ENCODE results near the gene TMEM163.
"Not testable (repeated sequence)": the region's sequence is repeated elsewhere in the genome, so short reads cannot be mapped to it uniquely, and the experiment has no call there.

The TMEM163 gene

DNA sequence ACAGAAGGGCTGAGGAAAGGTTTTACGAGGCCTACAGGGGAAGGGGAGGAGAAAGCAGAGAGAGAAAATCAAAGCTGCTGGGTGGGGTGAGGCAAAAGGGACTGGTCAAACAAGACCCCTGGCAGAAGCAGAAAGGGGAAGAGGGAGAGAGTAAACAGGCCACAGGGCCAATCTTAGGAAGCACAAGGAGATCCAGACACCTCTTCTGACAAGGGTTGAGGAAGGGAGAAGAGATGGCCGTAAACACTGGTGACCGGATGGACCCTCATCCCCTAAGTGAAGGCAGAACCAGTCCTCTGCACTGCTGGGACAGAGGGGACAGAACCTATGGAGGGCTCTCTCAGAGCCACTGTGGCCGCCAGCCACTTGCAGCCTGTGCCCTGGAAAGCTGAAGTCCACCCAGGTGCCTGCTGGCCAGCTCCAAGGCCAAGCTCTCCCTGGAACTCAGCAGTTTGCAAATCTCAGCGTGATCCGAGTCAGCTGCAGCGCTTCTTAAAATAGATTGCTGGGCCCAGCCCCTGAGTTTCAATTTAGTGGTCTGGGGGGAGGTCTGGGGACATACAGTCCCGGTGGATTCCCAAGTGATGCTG is 108.8 kb downstream of the TMEM163 start:
- no peak for DNase-seq

DNA sequence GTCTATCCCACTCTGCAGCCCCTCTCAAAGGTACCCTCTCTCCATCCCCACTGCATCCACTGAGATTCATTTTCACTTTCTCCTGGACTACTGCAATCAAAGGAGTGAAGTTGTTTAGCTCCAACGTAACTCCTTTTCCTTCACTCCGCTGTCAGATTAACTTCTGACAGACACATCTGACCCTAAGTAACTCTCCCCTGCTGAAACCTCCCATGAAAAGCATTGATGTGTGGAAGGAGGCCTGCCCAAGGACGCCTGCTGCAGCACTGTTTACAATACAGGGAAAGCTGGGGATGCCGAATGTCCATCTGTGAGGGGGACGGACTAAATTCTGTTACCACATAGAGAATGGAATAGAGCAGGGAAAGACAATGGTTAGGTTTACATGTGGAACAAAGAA is 114.8 kb downstream of the TMEM163 start:
- no peak for DNase-seq

DNA sequence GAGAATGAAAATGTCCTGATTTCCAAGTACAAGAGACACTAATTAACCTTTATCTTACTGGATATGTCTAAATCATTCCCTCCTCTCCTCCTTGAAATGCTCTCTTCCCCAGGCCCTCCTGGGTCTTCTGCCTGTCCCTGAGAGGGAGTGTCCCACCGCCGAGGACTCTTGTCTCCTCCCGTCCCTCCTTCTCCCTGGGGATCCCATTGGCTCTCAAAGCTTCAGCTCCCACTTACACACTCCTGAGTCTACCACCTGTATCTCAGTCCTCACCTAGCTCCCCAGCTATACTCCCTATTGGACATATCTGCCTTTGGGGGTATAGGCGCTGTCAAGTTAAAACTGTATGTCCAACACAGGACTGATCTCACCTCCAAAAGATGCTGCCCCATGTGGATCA is 116.1 kb downstream of the TMEM163 start:
- DNase-seq = no peak

DNA sequence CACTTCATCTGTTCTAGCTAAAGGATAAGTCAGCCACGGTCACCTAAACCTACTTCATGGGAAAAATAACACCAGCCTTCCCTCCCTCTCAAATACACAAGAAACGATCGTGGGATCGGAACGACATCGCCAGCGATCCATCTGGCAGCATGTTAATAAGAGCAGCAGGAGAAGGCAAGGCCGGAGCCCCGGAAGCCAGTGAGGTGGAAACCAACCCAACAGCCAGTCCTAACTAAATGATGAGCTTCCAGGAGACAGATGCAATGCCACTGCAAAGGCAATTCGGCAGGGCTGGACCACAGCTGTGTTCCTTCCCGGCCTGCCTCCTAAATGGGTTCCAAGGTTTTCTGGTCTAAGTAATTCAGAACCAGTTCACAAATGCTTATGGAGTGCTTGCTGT is 117.5 kb downstream of the TMEM163 start:
- DNase-seq = no peak

DNA sequence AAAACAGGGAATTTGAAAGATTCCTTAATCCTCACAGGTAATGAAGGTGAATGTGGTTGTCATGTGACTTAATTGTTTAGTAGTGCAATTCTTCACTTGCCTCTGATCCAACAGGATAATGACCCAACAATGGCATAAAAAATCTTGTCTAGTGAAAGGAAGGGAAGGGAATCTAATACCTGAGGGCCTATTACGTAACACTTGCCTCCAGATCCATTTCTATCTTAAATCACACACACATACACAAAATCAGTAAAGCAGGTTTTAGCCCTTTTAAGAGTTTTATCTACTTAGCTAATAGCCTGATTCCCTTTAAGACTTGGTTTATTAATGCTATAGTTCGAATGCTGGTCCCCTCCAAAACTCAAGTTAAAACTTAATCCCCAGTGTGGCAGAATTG is 118.6 kb downstream of the TMEM163 start:
- DNase-seq = no peak

DNA sequence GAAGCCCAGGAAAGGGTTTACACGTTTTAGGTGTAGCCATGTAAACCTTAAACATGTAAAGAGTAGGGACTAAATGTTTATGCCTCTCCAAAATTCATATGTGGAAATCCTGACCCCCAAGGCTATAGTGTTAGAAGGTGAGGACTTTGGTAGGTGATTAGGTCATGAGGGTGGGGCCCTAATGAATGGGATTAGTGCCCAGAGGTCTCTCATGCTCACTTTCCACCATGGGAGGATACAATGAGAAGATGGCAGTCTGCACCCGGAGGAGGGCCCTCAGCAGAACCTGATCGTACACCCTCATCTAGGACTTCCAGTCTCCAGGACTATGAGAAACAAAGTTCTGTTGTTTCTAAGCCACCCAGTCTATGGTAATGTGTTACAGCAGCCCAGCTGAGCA is 119.6 kb downstream of the TMEM163 start:
- no peak for DNase-seq

DNA sequence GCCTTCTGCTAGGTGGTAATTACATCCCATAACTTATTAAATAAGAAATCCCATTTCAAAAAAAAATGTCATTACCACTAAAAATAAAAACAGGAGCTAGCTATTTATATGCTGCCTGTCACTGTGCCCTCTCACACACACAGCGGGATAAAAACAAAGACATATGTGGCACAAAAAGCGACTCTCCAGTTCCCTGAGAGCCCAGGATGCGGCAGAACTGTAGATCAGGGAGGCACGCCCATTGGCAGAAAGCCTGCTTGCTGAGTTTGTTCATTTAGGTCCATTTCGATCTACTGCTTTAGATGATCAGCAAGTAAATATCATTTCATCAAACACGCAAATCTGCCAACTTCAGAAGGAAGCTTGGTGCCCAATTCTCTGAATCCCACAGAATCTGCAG is 124.4 kb downstream of the TMEM163 start:
- DNase-seq = no peak

DNA sequence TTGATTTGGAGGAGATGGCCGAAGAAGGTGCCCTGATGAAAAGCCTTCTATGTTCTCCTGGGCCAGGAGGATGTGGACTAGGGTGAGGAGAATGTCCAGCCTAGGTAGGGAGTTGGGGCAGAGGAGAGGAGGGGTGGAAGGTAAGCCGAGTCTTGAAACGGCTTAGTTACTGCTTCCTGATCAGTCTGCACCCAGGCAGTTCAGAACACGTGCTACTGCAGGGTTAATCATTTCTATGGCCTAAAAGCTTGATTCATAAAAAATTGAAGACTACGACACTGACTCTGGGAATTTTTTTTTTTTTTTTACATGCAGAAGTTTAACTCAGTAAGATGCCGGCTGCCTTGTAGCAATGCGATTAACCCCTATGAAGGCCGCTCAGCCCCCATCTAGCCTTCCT is 125.3 kb downstream of the TMEM163 start:
- DNase-seq = no peak

DNA sequence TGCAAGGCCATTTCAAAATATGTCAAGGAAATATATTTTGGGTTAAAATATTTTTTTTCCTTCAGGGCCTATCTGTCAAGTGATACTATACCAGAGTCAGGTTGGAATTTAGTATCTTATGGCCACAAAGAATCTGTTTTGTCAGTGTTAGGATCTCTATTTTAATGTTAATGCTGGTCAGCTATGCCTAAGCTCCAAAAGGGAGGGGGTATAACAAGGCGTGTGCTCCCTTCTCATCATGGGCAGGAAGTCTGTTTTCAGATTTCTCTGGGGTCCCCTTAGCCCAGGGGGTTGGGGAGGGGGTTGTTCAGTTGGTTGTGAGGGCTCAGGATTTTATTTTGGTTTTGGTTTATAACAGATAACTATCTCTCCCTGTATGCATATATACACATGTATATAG is 126.4 kb downstream of the TMEM163 start:
- DNase-seq = no peak

DNA sequence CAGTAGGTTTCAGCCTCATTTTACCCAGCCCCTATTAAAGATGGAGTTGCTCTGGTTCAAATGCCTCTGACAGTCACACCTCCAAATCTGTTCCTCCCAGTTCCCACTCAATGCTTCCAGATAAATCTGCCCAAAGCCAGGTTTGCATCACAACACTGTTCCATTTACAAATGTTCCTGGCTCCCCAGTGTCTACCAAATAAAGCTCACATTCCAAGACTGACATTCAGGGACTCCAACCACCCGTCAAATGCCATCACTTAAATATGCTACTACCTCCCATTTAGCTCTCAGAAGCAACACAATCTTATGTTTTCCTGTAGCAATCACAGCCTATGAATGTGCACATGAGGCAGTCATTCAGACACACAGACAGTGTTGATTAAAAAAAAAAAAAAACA is 127.3 kb downstream of the TMEM163 start:
- DNase-seq = no peak

DNA sequence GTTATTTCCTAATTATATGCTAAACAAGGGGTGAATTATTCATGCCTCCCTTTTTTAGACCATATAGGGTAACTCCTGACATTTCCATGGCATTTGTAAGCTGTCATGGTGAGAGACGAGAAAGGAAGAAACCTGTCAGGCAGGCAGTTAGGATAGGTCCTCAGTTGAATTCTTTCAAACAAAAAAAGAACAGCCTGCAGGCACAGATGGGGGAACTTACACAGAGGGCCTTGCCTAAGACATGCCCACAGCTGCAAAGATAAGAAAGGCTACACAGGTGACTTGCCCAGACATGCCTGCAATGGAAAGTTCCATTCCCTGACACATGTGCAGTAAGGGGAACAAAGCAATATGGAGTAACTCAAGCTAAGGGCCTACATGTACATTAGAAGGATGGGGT is 128.1 kb downstream of the TMEM163 start:
- no peak for DNase-seq

DNA sequence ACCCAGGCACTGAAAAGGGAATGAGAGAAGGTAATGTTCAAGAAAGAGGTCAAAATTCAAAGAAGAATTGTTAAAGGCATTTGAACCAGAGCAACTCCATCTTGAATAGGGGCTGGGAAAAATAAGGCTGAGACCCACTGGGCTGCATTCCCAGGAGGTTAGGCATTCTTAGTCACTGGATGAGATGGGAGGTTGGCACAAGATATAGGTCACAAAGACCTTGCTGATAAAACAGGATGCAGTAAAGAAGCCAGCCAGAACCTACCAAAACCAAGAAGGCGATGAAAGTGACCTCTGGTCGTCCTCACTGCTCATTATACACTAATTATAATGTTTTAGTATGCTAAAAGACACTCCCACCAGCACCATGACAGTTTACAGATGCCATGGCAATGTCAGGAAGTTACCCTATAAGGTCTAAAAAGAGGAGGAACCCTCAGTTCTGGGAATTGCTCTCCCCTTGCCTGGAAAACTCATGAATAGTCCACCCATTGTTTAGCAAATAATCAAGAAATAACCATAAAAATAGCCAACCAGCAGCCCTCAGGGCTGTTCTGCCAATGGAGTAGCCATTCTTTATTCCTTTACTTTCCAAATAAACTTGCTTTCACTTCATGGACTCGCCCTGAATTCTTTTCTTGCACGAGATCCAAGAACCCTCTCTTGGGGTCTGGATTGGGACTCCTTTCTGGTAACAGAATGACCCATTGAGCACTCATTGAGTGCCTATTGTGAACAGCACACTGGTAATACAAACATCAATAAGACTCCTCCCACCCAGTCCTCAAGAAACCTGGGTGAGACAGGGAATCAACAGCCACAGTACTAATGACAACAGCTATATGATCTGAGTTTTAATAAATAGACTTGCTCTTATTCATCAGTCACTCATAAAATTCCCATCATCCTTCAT is 129.4 kb downstream of the TMEM163 start:
- not testable (repeated sequence) for DNase-seq

DNA sequence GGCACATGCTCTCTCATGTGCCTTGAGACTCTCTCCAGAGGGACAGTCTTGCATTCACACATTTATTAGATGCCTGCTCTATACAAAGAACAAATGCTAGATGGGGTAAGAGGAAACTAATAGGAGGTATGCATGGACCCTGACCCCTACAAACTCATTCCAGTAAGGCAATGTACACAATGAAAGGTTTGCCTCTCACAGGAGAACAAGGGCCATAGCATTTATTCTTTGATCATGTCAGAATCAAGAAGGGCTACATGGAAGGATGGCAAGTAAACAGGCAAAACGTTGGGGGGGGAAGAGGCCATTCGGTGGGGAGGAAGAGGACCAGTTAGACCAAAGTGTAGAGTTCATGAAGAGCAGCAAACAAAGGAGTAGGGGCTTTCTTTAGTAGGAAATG is 130.2 kb downstream of the TMEM163 start:
- DNase-seq = no peak

DNA sequence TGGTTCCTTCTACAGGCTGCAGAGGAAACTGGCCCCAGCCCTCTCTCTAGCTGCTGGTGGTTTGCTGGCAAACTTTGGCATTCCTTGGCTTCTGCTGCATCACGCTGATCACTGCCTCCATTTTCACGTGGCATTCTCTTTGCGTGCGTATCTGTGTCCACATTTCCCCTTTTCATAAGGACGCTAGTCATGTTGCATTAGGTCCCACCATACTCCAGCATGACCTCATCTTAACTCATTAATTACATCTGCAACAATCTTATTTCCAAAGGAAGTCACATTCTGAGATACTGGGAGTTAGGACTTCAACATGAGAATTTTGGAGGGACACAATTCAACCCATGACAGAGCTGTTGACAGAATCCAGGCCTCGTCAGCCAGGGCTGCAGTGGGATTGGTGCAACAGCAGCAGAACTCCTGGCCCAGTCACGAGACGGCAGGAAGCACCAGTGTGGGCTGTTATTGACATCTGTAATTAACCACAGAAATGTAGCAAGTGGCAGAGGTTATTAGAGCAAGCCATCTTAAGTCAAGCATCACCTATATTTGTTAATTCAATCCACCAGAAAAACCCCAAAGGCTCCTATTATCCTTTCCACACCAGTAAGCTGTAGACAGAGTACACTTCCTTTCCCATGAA is 132.4 kb downstream of the TMEM163 start:
- DNase-seq = no peak

DNA sequence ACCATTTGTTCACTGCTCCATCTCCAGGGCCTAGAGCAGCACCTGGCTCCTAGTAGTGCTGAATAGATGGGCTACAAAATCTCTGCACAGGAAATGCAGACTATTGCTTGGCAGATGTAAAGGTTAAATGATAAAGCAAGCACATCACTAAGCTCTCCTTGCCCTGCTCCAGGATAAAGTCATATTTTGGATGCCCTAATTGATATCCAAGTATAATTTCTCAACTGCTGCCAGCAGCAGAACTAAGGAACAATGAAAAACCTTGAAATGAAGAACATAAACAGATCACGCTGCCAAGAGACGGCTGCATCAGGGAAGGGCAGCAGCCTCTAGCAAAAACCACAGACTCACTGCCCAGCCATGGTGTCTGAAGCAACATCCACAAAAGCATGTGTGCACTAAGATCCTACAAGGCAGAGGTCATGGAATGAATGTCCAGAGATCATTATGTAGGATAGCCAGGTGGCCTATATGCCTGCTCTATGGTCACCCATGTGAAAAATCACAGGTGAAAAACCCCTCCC is 134.7 kb downstream of the TMEM163 start:
- DNase-seq = no peak

DNA sequence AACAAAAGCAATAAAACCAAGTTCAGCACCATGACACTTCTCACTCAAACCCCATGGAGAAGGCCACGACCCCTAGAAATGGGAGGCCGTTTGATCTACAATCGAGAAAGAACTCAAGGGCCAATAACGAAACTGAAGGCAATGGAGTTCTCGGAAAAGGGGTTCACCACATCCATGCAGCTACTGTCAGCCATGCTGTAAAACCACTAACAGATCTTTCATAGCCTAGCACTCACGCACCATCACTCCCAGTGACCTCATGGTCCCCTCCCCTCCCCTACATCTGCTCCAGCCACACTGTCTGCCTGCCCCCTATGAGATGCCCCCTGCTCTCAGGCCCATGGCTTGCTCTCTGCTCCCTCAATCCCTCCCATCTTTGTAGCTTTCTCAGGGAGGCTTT is 135.3 kb downstream of the TMEM163 start:
- no peak for DNase-seq

DNA sequence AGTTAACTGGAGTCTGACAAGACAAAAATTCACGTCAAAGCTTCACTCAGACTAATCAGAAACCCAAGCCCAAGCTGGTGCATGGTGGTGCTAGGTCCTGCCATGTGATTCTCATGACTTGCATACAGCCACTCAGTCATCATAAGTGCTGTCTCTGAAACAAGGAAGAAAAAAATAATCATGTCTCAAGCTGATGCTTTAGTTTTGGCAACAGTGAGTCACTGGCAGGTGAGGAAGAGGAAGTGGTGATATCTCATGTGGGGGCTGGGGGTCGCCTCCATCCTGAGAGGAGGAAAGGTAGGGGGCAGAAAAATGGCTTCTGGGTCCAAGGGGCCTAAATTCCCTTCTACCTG is 136.3 kb downstream of the TMEM163 start:
- DNase-seq = no peak

DNA sequence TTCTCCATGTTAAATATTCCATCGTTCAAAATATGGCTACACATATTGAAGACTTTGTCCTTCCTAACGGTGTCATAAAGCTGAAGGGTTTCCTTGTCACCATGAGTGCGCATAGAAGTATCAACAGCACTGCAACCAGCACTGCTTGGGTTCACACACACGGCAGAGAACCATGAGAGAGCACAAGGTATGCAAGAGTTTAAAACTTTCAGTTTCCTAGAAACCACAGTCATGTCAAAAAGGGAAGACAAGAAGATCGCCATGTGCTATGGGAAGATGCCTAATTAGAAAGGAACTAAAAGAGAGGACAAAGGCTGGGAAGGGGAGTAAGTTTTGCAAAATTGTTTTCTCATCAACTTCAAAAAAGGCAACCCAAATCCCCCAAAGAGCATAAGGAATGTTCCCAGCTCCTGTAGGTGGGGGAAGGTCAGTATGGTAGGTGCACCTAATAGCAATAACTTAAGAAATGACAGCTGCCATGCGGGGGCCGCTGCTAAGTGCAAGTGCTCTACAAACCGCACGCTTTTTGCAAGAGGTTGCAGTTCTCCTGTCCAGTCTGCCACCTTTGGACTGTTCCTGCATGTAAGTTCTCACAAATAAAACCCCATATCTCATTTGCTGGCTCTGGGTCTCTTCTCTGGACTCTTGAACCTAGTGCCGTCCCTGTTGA is 136.8 kb downstream of the TMEM163 start:
- DNase-seq = no peak

DNA sequence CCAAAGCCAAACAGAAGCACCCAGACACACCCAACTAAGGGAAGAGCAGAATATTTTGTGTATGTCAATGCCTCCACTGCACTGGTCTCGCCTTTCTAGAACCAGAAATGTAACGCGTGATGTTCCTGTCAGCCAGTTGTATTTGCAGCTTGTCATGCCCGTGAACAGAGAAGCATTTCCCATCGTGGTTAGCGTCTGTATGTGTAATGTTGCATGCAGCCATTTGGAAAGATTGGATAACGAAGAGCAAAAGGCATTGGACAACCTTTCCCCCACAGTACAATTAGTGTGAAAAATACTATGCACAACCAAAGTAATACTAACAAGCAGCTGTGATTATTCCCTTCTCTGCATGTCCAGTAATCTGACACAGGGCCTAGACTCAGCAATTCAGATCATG is 140.5 kb downstream of the TMEM163 start:
- no peak for DNase-seq

DNA sequence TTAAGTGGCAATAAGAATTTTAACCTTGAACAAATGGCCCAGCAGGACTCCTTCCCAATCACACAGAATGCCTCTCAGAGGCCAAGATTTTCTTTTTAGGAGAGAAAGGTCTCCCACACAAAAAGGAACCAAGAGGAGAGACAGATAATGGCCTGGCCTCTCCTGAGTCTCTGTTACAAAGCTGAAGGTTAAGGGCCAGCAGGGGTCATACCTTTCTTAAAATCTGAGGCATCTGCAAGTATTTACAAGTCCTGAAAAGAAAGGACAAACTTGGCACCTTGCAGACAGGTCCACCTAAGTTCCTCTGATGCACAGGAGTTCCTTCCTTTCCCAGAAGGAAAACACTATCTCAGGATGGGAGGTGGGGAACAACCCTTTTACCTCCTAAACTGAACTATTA is 142.3 kb downstream of the TMEM163 start:
- DNase-seq = no peak

DNA sequence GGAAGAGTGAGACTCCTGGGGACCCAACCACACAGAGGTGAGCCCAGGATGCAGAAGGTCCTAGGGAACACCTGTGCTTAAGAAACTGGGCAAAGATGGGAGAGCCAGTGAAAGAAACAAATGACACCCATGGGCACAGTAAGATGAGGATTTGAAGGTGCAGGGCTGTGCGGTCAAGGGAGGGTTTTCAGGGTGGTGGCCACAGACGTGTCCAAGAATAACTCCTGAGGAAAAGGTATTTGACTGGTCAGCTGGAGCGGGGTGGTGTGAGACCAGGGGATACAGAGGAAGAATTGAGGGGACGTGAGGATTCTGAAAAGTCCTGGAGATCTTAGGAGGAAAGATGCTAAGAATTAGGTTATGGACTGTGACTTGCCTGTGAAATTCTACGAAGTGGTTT is 142.9 kb downstream of the TMEM163 start:
- no peak for DNase-seq

DNA sequence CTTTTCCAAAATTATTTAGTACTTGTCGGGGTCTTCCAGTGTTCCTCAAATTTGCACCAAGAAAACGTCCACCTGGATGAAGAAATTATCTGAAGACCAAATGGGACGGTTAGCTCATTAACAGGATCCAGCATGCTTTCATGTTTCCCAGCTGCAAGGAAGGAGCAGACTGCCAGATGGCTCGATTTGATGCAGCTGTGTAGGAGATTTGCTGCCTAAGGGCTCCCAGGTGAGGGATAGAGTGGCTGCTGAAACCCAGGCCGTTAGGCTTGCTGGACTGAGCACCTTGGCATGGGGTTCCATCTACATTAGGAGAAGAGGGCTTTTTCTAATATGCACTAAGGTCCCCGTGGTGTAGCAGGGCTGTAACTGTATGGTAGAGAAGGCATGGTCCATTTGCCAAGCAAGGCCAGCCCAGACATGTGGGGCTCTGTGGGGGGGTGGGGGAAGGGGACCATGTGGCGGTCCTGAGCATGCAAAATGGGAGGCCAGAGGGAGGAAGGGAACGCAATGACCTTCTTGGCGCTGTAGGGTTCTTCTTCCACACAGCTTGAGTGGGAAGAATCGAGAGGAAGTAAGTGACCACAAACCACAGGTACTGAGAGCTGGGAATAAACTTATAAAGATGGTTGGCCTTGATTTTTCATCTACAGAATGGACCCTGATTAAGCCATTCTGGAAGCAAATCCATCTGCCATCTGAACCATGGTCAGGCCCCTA is 144.0 kb downstream of the TMEM163 start:
- no peak for DNase-seq

DNA sequence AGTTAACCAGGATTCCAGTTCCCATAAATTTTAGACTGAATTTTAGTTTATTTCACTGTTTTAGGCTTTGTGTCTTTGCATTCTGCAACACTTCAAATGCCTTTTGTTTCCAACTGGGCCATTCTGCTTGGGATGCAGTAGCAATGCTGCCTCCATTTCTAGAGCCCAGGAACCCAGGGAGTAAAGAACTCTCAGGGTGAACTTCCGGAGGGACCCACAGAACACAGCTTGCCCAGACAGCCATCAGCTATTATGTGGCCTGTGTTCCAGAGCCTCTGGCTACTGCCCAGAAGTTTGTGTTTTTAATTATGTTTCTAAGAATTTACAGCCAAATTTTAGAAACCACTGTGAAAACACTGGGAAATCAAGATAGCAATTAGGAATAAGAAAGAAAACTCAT is 145.1 kb downstream of the TMEM163 start:
- DNase-seq = no peak
